Fibroblast of the aortic adventitia (primary cell): ENCODE data around the gene PLA2G12B. TPM values are rescaled to one million over a fixed set of nuclear protein-coding genes. Genes with fewer than 3 reads are reported as not detected.

Experiments used
- DNase-seq: peaks from one replicate; pipeline ENCODE4 v3.0.0-alpha.2; 2010; ENCODE audit warnings: low read depth
- H3K4me3 ChIP-seq: 2 replicates; pipeline ENCODE4 v1.5.1; 2011; ENCODE audit warnings: low read depth, mild to moderate bottlenecking, control low read depth, low read length, moderate library complexity
- CTCF ChIP-seq: IDR thresholded peaks from 2 replicates; pipeline ENCODE4 v1.5.1; 2011; ENCODE audit warnings: mild to moderate bottlenecking, low read length, control low read depth, inconsistent platforms; ENCODE audit not compliant: insufficient read depth
- total RNA-seq: library from RNA; depleted of rRNA; stranded (reverse); fragments of >200 nt; gene quantifications from 2 replicates; pipeline ENCODE4 v1.2.3, GENCODE V29; 2012; ENCODE audit warnings: low replicate concordance

PLA2G12B gene
- total RNA-seq, 1 donor = not detected

- DNase-seq = no peak
- H3K4me3 ChIP-seq = no peak overlapping the region
- TF ChIP-seq CTCF = no peak
Measured at GRCh38 chr10:72981028-72981881, 26.6 kb upstream of the PLA2G12B start.

GRCh38 chr10:72980348-72980747 lies 25.7 kb upstream of the PLA2G12B start:
- TF ChIP-seq CTCF = no peak
- no peak for DNase-seq
- H3K4me3 ChIP-seq = no peak overlapping the region

GRCh38 chr10:72979709-72980108 lies 25.1 kb upstream of the PLA2G12B start:
- no peak for TF ChIP-seq CTCF
- DNase-seq = no peak
- no peak overlapping the region for H3K4me3 ChIP-seq

- DNase-seq = no peak
- no peak overlapping the region for H3K4me3 ChIP-seq
- TF ChIP-seq CTCF = no peak
Measured at GRCh38 chr10:72976886-72977285, 22.3 kb upstream of the PLA2G12B start.

GRCh38 chr10:72956001-72956400 lies 1.4 kb upstream of the PLA2G12B start:
- DNase-seq = no peak
- H3K4me3 ChIP-seq = no peak overlapping the region
- TF ChIP-seq CTCF = no peak

- no peak for TF ChIP-seq CTCF
- no peak for DNase-seq
- H3K4me3 ChIP-seq = no peak overlapping the region
Measured at GRCh38 chr10:72954230-72954595, 393 bp downstream of the PLA2G12B start.

- H3K4me3 ChIP-seq = no peak overlapping the region
- no peak for DNase-seq
Measured at GRCh38 chr10:72953687-72954086, 919 bp downstream of the PLA2G12B start.

More at GRCh38 chr10:72953687-72954086, 919 bp downstream of the PLA2G12B start:
- TF ChIP-seq CTCF = no peak
